Endodermal cell (in vitro differentiated cells): ENCODE measurements around the gene SHTN1. TPM values are rescaled to one million over a fixed set of nuclear protein-coding genes. Genes with fewer than 3 reads are reported as not detected.
A peak's percentile ranks its signal among the peaks of the same experiment; 100 is the strongest.

Experiments
- DNase-seq: peaks from one replicate; pipeline ENCODE4 v3.0.0-alpha.2; 2017
- H3K27ac ChIP-seq: 2 replicates; pipeline ENCODE4 v1.5.1; 2013; ENCODE audit warnings: mild to moderate bottlenecking, low read depth, low read length, moderate library complexity
- H3K27me3 ChIP-seq: 2 replicates; pipeline ENCODE4 v1.6.1; 2013; ENCODE audit warnings: mild to moderate bottlenecking, low read length, moderate library complexity; ENCODE audit not compliant: insufficient read depth, control insufficient read depth, poor library complexity, severe bottlenecking
- H3K36me3 ChIP-seq: 2 replicates; pipeline ENCODE4 v1.7.0; 2013; ENCODE audit warnings: mild to moderate bottlenecking, low read length, moderate library complexity; ENCODE audit not compliant: control insufficient read depth, insufficient read depth
- H3K4me1 ChIP-seq: one replicate; pipeline ENCODE4 v1.7.0; 2013; ENCODE audit warnings: low read length; ENCODE audit not compliant: control insufficient read depth, insufficient read depth
- H3K4me3 ChIP-seq: 2 replicates; pipeline ENCODE4 v1.5.1; 2013; ENCODE audit warnings: mild to moderate bottlenecking, low read length, moderate library complexity
- H3K9ac ChIP-seq: 2 replicates; pipeline ENCODE4 v1.6.1; 2013; ENCODE audit warnings: mild to moderate bottlenecking, low read length, moderate library complexity; ENCODE audit not compliant: poor library complexity, severe bottlenecking; ENCODE audit errors: extremely low read depth
- H3K9me3 ChIP-seq: 2 replicates; pipeline ENCODE4 v1.6.1; 2013; ENCODE audit warnings: mild to moderate bottlenecking, low read length, moderate library complexity; ENCODE audit not compliant: control insufficient read depth
- H3K27ac Mint-ChIP-seq: 2 replicates; pipeline ENCODE4 v1.8.0; 2020; ENCODE audit warnings: mixed read lengths
- H3K27me3 Mint-ChIP-seq: 2 replicates; pipeline ENCODE4 v1.8.0; 2021; ENCODE audit warnings: mild to moderate bottlenecking, mixed read lengths; ENCODE audit not compliant: insufficient read depth
- H3K36me3 Mint-ChIP-seq: 2 replicates; pipeline ENCODE4 v1.8.0; 2020; ENCODE audit warnings: low read depth, mixed read lengths
- H3K4me1 Mint-ChIP-seq: 2 replicates; pipeline ENCODE4 v1.8.0; 2020; ENCODE audit warnings: mixed read lengths
- H3K4me3 Mint-ChIP-seq: 2 replicates; pipeline ENCODE4 v1.8.0; 2020; ENCODE audit warnings: mild to moderate bottlenecking, moderate library complexity, mixed read lengths
- H3K9me3 Mint-ChIP-seq: 2 replicates; pipeline ENCODE4 v1.8.0; 2020; ENCODE audit warnings: mild to moderate bottlenecking, mixed read lengths
- WGBS, 2 experiments: methylation state at CpG; one replicate each; pipeline versions ENCODE4 v1.1.5 to v1.1.7; 2013; ENCODE audit warnings: missing lambda C conversion rate in 2 of 2, mixed read lengths in 1 of 2; ENCODE audit not compliant: insufficient coverage in 1 of 2, insufficient read length in 1 of 2; 5-methylcytosine and 5-hydroxymethylcytosine counted together
- total RNA-seq, 2 donors: library from RNA; stranded (reverse); fragmentation: NEBNext Ultra II Directional in 1 of 2; extraction: Animal tissue kit (Norgen Biotek cat#: 25700) in 1 of 2; gene quantifications; 2 replicates in 1 of 2; 3 replicates in 1 of 2; pipeline ENCODE4 v1.2.1, GENCODE V29; 2021
- TF ChIP-seq, protein P1 (sequence below): fragments of 200-600 bp; sonication (generic); conservative IDR thresholded peaks from 2 replicates; pipeline ENCODE4 v1.5.0; 2021; ENCODE audit warnings: antibody characterized with exemption, mild to moderate bottlenecking

SHTN1 gene
- total RNA-seq, 2 donors from 2014 or later: 39.4 to 59.5 TPM

DNA sequence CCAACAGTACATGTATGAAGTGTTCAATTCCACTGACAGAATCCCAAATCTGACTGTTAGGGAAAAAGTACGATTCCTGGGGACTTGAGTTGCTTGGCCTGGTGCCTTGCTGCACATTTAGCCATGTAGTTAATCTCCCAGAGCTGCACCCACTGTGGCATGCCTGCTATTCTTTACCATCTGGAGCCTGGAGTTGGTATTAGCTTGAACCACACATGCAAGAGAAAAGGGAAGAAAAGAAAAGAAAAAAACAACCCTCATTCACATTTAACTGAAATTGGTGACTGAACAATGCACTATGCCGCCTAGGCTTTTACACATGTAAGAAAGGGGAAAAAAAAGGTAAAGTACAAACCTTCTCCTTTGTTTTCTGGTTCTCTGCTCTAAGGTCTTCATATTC lies 26.1 kb downstream of the SHTN1 start:
- H3K9ac ChIP-seq: no peak overlapping the region
- no peak overlapping the region for H3K4me3 Mint-ChIP-seq
- no peaks in the 10 kb centered on the region for H3K27me3 Mint-ChIP-seq
- H3K27me3 ChIP-seq: no peaks in the 10 kb centered on the region
- no peak overlapping the region for H3K27ac ChIP-seq
- H3K9me3 ChIP-seq: no peaks in the 10 kb centered on the region
- H3K4me3 ChIP-seq: no peak overlapping the region
- H3K27ac Mint-ChIP-seq: peak overlapping the region; percentile 44
- TF ChIP-seq, protein P1, sequence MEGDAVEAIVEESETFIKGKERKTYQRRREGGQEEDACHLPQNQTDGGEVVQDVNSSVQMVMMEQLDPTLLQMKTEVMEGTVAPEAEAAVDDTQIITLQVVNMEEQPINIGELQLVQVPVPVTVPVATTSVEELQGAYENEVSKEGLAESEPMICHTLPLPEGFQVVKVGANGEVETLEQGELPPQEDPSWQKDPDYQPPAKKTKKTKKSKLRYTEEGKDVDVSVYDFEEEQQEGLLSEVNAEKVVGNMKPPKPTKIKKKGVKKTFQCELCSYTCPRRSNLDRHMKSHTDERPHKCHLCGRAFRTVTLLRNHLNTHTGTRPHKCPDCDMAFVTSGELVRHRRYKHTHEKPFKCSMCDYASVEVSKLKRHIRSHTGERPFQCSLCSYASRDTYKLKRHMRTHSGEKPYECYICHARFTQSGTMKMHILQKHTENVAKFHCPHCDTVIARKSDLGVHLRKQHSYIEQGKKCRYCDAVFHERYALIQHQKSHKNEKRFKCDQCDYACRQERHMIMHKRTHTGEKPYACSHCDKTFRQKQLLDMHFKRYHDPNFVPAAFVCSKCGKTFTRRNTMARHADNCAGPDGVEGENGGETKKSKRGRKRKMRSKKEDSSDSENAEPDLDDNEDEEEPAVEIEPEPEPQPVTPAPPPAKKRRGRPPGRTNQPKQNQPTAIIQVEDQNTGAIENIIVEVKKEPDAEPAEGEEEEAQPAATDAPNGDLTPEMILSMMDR: no peak
- no peak for DNase-seq
- 77 to 100% methylated on average over 1 to 2 of the region's 2 CpGs for WGBS, 2 experiments
- H3K4me1 ChIP-seq: no peaks in the 10 kb centered on the region
- no peaks in the 10 kb centered on the region for H3K9me3 Mint-ChIP-seq
- peaks cover 6% of the 10 kb centered on the region for H3K36me3 ChIP-seq
- H3K36me3 Mint-ChIP-seq: peaks cover 15% of the 10 kb centered on the region
- H3K4me1 Mint-ChIP-seq: peaks cover 10% of the 10 kb centered on the region

DNA sequence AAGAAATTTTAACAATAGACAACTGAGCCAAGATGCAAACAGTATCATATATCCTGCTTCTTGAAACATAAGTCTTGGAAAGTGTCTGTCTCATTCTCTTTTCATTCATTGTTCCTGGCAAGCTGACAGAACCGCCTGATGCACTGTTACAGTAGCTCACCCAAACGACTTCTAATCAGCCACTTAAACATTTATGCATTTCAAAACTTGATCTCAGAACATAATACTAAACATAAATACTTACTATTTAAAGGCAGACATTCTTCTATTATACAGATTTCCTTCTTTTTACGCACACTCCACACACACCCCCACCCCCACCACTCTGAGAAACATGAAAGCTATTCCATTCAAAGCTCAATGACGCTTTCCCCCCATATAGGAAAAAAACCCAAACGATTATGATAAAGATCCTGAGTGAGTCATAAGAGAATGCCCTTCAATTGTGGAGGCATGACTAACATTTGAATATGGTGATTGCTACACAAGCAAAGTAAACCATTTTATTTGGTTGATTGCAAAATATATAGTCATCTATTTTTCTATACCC lies 30.5 kb downstream of the SHTN1 start:
- 49 to 58% methylated on average over 3 to 5 of the region's 5 CpGs for WGBS, 2 experiments
- Mint-ChIP-seq H3K27me3 (no peaks in the 10 kb centered on the region), H3K27ac (no peak overlapping the region), H3K4me3 (no peak overlapping the region), H3K36me3 (peaks cover 26% of the 10 kb centered on the region), H3K4me1 (peaks cover 12% of the 10 kb centered on the region), H3K9me3 (no peaks in the 10 kb centered on the region)
- TF ChIP-seq, protein P1: no peak
- Histone ChIP-seq H3K4me1 (no peaks in the 10 kb centered on the region), H3K9me3 (no peaks in the 10 kb centered on the region), H3K4me3 (no peak overlapping the region), H3K9ac (no peak overlapping the region), H3K27ac (no peak overlapping the region), H3K36me3 (peaks cover 6% of the 10 kb centered on the region), H3K27me3 (no peaks in the 10 kb centered on the region)
- DNase-seq: no peak

DNA sequence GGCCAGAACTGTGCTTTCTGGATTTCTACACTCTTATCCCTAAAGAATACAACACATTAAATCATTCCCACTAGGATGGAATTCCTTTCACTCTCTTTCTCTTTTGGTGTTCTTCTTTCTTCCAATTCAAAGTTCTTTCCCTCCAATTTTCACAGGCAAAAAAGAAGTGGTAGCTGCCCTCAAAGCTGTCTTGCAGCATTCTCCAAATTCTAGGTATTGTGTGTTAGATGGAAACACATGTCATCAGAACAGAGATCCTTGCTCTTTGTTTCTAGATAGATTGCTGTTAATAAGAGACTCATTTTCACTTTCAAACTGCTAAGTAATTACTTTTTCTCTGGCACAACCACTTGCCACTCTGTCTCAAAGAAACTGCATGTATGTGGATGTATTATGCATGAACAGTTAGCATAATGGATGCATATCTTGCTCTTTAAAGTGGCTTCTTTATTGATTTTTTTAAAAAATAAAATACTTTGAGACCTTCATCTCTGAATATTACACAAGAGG lies 31.0 kb downstream of the SHTN1 start:
- H3K4me1 Mint-ChIP-seq: peaks cover 12% of the 10 kb centered on the region
- Histone ChIP-seq H3K4me1 (no peaks in the 10 kb centered on the region), H3K4me3 (no peak overlapping the region), H3K36me3 (peaks cover 5% of the 10 kb centered on the region), H3K9me3 (no peaks in the 10 kb centered on the region), H3K27ac (no peak overlapping the region), H3K27me3 (no peaks in the 10 kb centered on the region), H3K9ac (no peak overlapping the region)
- no peaks in the 10 kb centered on the region for H3K27me3 Mint-ChIP-seq
- H3K4me3 Mint-ChIP-seq: no peak overlapping the region
- no peak for DNase-seq
- peaks cover 26% of the 10 kb centered on the region for H3K36me3 Mint-ChIP-seq
- no peak overlapping the region for H3K27ac Mint-ChIP-seq
- TF ChIP-seq, protein P1: no peak
- H3K9me3 Mint-ChIP-seq: no peaks in the 10 kb centered on the region
